Mesendoderm (in vitro differentiated cells): ENCODE measurements around the gene CENPN. TPM values are rescaled to one million over a fixed set of nuclear protein-coding genes. Genes with fewer than 3 reads are reported as not detected.

Source experiments
- DNase-seq: peaks from one replicate; pipeline ENCODE4 v3.0.0; 2013
- H2AK5ac ChIP-seq: 2 replicates; pipeline ENCODE4 v1.6.1; 2013; ENCODE audit warnings: low read length, inconsistent platforms
- H2BK120ac ChIP-seq: 2 replicates; pipeline ENCODE4 v1.6.1; 2013; ENCODE audit warnings: low read depth, mild to moderate bottlenecking, low read length, moderate library complexity, mixed read lengths
- H2BK15ac ChIP-seq: replicated peaks from 2 replicates; pipeline ENCODE4 v1.6.1; 2013; ENCODE audit warnings: low read depth, mild to moderate bottlenecking, moderate library complexity
- H2BK5ac ChIP-seq: 2 replicates; pipeline ENCODE4 v1.6.1; 2013; ENCODE audit warnings: low read length, inconsistent platforms
- H3K18ac ChIP-seq: 2 replicates; pipeline ENCODE4 v1.6.1; 2013; ENCODE audit warnings: mild to moderate bottlenecking, low read length, mixed read lengths
- H3K23ac ChIP-seq: one replicate; pipeline ENCODE4 v1.6.1; 2013; ENCODE audit warnings: low read length
- H3K27ac ChIP-seq: 2 replicates; pipeline ENCODE4 v1.5.1; 2013; ENCODE audit warnings: low read depth, mild to moderate bottlenecking, inconsistent platforms, low read length, moderate library complexity
- H3K27me3 ChIP-seq: 2 replicates; pipeline ENCODE4 v1.6.1; 2013; ENCODE audit warnings: low read length, control low read depth, mild to moderate bottlenecking, inconsistent platforms; ENCODE audit not compliant: insufficient read depth, poor library complexity
- H3K36me3 ChIP-seq: 2 replicates; pipeline ENCODE4 v1.6.1; 2013; ENCODE audit warnings: low read length, inconsistent platforms; ENCODE audit not compliant: control insufficient read depth, insufficient read depth
- H3K4ac ChIP-seq: one replicate; pipeline ENCODE4 v1.6.1; 2013; ENCODE audit warnings: low read depth, mild to moderate bottlenecking, low read length, moderate library complexity
- H3K4me1 ChIP-seq: 2 replicates; pipeline ENCODE4 v1.6.1; 2013; ENCODE audit warnings: low read depth, low read length, inconsistent platforms; ENCODE audit not compliant: control insufficient read depth
- H3K4me2 ChIP-seq: 2 replicates; pipeline ENCODE4 v1.6.1; 2013; ENCODE audit warnings: low read length
- H3K4me3 ChIP-seq: 2 replicates; pipeline ENCODE4 v1.5.1; 2013; ENCODE audit warnings: mild to moderate bottlenecking, low read length
- H3K56ac ChIP-seq: one replicate; pipeline ENCODE4 v1.6.1; 2013; ENCODE audit warnings: low read length
- H3K79me1 ChIP-seq: 2 replicates; pipeline ENCODE4 v1.6.1; 2013; ENCODE audit warnings: low read length, inconsistent platforms
- H3K79me2 ChIP-seq: 2 replicates; pipeline ENCODE4 v1.6.1; 2013; ENCODE audit warnings: mild to moderate bottlenecking, low read length; ENCODE audit not compliant: control insufficient read depth, insufficient read depth
- H3K9ac ChIP-seq: 2 replicates; pipeline ENCODE4 v1.6.1; 2013; ENCODE audit warnings: low read length, inconsistent platforms
- H4K5ac ChIP-seq: one replicate; pipeline ENCODE4 v1.6.1; 2013; ENCODE audit warnings: low read length
- H4K8ac ChIP-seq: one replicate; pipeline ENCODE4 v1.6.1; 2013; ENCODE audit warnings: low read depth, mild to moderate bottlenecking, control low read depth, low read length, moderate library complexity
- WGBS: extraction: QIAGEN DNeasy Blood & Tissue Kit; methylation state at CpG from one replicate; pipeline ENCODE4 v1.1.7; 2013; ENCODE audit warnings: low lambda C conversion rate, missing lambda C conversion rate; ENCODE audit not compliant: insufficient coverage; ENCODE audit errors: extremely low coverage; 5-methylcytosine and 5-hydroxymethylcytosine counted together
- polyA plus RNA-seq, 2 experiments: library from polyadenylated mRNA; stranded (reverse); fragments of 200-250 nt; gene quantifications; one replicate each; pipeline ENCODE4 v1.2.3, GENCODE V29; 2013

Gene CENPN, protein sequence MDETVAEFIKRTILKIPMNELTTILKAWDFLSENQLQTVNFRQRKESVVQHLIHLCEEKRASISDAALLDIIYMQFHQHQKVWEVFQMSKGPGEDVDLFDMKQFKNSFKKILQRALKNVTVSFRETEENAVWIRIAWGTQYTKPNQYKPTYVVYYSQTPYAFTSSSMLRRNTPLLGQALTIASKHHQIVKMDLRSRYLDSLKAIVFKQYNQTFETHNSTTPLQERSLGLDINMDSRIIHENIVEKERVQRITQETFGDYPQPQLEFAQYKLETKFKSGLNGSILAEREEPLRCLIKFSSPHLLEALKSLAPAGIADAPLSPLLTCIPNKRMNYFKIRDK
- 80.1 TPM for polyA plus RNA-seq (2013, experiment 1 of 2)
- 73.8 TPM for polyA plus RNA-seq (2013, experiment 2 of 2)

DNA sequence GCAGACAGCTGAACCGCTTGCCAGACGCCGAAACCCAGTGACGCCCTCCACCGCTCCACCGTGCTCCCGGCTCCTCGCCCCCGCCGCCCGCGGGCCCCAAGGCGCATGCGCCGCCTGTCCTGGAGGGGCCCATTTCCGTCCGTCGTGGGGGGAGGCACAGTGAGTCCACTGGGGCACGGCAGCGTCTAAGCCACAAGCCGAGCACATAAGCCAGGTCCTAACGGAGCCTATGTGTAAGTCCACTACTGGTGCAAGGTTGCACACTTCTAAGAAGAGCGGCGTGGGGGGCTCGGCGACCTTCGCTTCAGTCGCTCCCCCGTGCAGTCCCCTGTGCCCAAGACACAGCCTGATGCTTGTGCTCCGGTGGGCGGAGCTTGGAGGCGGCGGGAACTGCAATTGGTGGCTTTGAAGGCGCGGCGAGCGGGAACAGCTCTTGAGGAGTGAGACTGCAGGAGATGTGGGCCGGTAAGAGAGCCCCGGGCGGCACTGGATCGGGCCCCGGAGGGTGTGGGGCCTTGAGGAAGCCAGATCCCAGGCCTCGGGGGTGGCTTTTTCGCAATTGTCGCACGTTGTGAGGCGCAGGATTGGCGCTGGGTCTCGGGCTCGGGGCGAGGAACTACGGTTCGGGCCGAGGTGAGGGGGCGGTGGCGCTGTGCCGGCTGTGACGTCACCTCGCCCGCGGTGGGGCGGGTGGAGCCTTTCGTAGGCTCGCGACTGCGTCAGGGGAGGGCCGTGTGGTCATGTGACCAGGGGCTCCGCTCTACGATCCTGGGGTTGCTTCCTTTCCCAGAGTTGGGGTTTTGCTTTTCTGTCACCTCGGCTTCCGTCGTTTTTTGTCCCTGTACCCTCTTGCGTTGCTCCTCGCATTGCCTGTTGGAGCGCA is at the start of gene CENPN, which contains the start of gene CMC2:
TSS of gene CENPN (plus strand) at position 402 of the 883 bp plus-strand sequence. CDS start 4,726 bp downstream, outside the sequence.
TSS of gene CMC2 (minus strand) at position 73 of the 883 bp plus-strand sequence. CDS start 9,491 bp downstream, outside the sequence.
- Histone ChIP-seq H3K56ac (peak within 1 kb of the TSS; percentile 100), H3K4me2 (peak within 1 kb of the TSS; percentile 80), H2AK5ac (no peak within 1 kb of the TSS), H3K4me1 (no peaks in the 10 kb centered on the region), H2BK15ac (no peak within 1 kb of the TSS), H2BK120ac (no peak within 1 kb of the TSS), H3K9ac (peak within 1 kb of the TSS; percentile 94), H3K36me3 (peaks cover 2% of the 10 kb centered on the region), H3K79me2 (peaks cover 67% of the 10 kb centered on the region), H2BK5ac (peak within 1 kb of the TSS; percentile 99), H3K18ac (peak within 1 kb of the TSS; percentile 65), H4K5ac (no peak within 1 kb of the TSS), H4K8ac (no peak within 1 kb of the TSS), H3K27ac (peak within 1 kb of the TSS; percentile 85), H3K23ac (peak within 1 kb of the TSS; percentile 83), H3K27me3 (no peaks in the 10 kb centered on the region), H3K4me3 (peak within 1 kb of the TSS; percentile 93), H3K79me1 (peaks cover 18% of the 10 kb centered on the region), H3K4ac (peak within 1 kb of the TSS; percentile 56)
- WGBS = no CpG with 5 or more reads among the region's 75 CpGs
- DNase-seq = peak; percentile 99

DNA sequence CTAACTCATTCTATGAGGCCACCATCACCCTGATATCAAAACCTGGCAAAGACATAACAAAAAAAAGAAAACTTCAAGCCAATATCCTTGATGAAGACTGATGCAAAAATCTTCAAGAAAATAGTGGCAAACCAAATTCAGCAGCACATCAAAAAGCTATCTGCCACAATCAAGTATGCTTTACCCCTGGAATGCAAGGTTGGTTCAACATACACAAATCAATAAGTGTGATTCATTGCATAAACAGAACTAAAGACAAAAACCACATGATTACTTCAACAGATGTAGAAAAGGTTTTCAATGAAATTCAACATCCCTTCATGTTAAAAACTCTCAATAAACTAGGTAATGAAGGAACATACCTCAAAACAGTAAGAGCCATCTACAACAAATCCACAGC is 48.7 kb upstream of the CENPN start:
- H4K8ac ChIP-seq = no peak overlapping the region
- H3K4me2 ChIP-seq = no peak overlapping the region
- H3K79me1 ChIP-seq = no peaks in the 10 kb centered on the region
- H3K79me2 ChIP-seq = no peaks in the 10 kb centered on the region
- no peak overlapping the region for H3K27ac ChIP-seq
- H3K36me3 ChIP-seq = no peaks in the 10 kb centered on the region
- DNase-seq = no peak
- H3K27me3 ChIP-seq = no peaks in the 10 kb centered on the region
- no peak overlapping the region for H3K4me3 ChIP-seq
- H3K18ac ChIP-seq = no peak overlapping the region
- H3K23ac ChIP-seq = no peak overlapping the region
- H3K56ac ChIP-seq = no peak overlapping the region
- H4K5ac ChIP-seq = no peak overlapping the region
- H2AK5ac ChIP-seq = no peak overlapping the region
- H2BK120ac ChIP-seq = no peak overlapping the region
- no peak overlapping the region for H2BK5ac ChIP-seq
- no peak overlapping the region for H2BK15ac ChIP-seq
- no peak overlapping the region for H3K9ac ChIP-seq
- H3K4me1 ChIP-seq = no peaks in the 10 kb centered on the region
- H3K4ac ChIP-seq = no peak overlapping the region

DNA sequence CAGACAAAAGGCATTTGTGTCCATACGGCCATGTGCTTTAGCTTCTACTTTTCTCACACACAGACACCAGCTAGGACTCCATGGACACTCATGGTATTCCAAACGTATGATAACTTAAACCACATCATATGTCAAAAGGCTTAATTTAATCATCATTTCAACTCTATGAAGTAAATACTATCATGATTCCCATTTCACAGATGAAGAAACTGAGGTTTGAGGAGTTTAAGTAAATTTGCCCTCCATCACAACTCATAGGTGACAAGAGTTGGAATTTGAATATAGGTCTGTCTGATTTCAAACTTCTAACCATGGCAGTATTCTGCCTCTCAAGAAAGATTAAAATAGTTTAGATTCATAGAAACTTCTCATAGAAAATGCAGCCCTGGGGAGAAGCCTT is 44.1 kb upstream of the CENPN start:
- H2BK5ac ChIP-seq = no peak overlapping the region
- H2AK5ac ChIP-seq = no peak overlapping the region
- H3K4me2 ChIP-seq = no peak overlapping the region
- no peaks in the 10 kb centered on the region for H3K36me3 ChIP-seq
- H3K27ac ChIP-seq = no peak overlapping the region
- H2BK120ac ChIP-seq = no peak overlapping the region
- DNase-seq = no peak
- H3K4me3 ChIP-seq = no peak overlapping the region
- H3K79me1 ChIP-seq = no peaks in the 10 kb centered on the region
- no peak overlapping the region for H3K9ac ChIP-seq
- no peak overlapping the region for H4K8ac ChIP-seq
- no peak overlapping the region for H3K23ac ChIP-seq
- H3K56ac ChIP-seq = no peak overlapping the region
- no CpG with 5 or more reads among the region's 2 CpGs for WGBS
- no peaks in the 10 kb centered on the region for H3K27me3 ChIP-seq
- no peak overlapping the region for H4K5ac ChIP-seq
- no peak overlapping the region for H3K4ac ChIP-seq
- no peak overlapping the region for H2BK15ac ChIP-seq
- H3K79me2 ChIP-seq = no peaks in the 10 kb centered on the region
- H3K4me1 ChIP-seq = no peaks in the 10 kb centered on the region
- no peak overlapping the region for H3K18ac ChIP-seq

DNA sequence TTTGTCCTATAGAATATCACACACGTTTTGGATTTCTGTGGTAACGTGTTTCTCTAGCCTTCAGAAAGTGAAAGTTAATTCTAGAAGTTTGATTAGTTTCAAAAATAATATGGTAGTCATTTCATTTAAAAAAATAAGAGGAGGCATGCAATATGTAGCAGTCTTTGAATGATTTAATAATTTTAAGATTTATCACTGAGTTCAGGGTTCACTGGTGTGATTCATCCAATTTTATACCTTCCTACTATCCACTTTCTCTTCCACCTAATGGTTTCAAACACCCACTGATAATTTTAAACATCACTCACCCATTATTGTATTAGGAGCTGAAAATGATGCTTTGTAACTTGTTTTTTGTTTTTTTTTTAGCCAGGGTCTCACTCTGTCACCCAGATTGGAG is 42.7 kb upstream of the CENPN start:
- WGBS = no CpG with 5 or more reads among the region's 2 CpGs
- H3K4ac ChIP-seq = no peak overlapping the region
- H3K36me3 ChIP-seq = no peaks in the 10 kb centered on the region
- H3K4me1 ChIP-seq = no peaks in the 10 kb centered on the region
- H3K23ac ChIP-seq = no peak overlapping the region
- H2BK5ac ChIP-seq = no peak overlapping the region
- H3K18ac ChIP-seq = no peak overlapping the region
- H4K8ac ChIP-seq = no peak overlapping the region
- H3K27me3 ChIP-seq = no peaks in the 10 kb centered on the region
- H3K79me1 ChIP-seq = no peaks in the 10 kb centered on the region
- H3K9ac ChIP-seq = no peak overlapping the region
- H2BK120ac ChIP-seq = no peak overlapping the region
- H3K4me3 ChIP-seq = no peak overlapping the region
- H2BK15ac ChIP-seq = no peak overlapping the region
- no peak overlapping the region for H4K5ac ChIP-seq
- no peak overlapping the region for H3K56ac ChIP-seq
- H3K27ac ChIP-seq = no peak overlapping the region
- H3K79me2 ChIP-seq = no peaks in the 10 kb centered on the region
- H3K4me2 ChIP-seq = no peak overlapping the region
- DNase-seq = no peak
- no peak overlapping the region for H2AK5ac ChIP-seq

DNA sequence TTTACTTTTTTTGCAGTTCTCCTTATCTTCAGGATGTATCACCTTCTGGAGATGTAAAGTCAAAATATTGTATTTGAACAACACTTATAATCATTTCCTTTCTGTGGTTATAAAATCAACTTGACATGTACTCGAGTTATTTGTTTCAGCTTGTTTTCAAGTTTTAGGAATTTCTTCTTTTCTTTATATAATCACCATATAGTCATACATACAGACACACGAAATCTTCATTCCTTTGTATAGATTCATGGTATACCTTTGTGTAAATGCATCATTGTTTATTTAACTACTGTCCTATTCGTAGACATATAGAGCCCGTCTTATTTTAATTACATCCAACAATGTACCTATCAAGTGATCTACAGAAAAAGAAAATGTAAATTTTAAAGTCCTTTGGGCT is 40.4 kb upstream of the CENPN start:
- no CpG with 5 or more reads among the region's 4 CpGs for WGBS
- Histone ChIP-seq H3K27ac (no peak overlapping the region), H2BK15ac (no peak overlapping the region), H3K23ac (no peak overlapping the region), H2AK5ac (no peak overlapping the region), H4K8ac (no peak overlapping the region), H4K5ac (no peak overlapping the region), H3K56ac (no peak overlapping the region), H3K18ac (no peak overlapping the region), H2BK5ac (no peak overlapping the region), H3K4ac (no peak overlapping the region), H3K79me2 (no peaks in the 10 kb centered on the region), H3K4me2 (no peak overlapping the region), H3K4me1 (no peaks in the 10 kb centered on the region), H3K36me3 (no peaks in the 10 kb centered on the region), H3K79me1 (no peaks in the 10 kb centered on the region), H3K4me3 (no peak overlapping the region), H3K9ac (no peak overlapping the region), H3K27me3 (no peaks in the 10 kb centered on the region), H2BK120ac (no peak overlapping the region)
- no peak for DNase-seq
